GM12891 (cell line): ENCODE measurements around the gene OBP2A.

Source experiments
- PAX5 ChIP-seq: IDR thresholded peaks from 2 replicates; pipeline ENCODE4 v1.6.1; 2011; ENCODE audit warnings: low read length, moderate library complexity, mild to moderate bottlenecking; ENCODE audit not compliant: insufficient read depth, severe bottlenecking
- POLR2A ChIP-seq: IDR thresholded peaks from 2 replicates; pipeline ENCODE4 v1.6.1; 2011; ENCODE audit warnings: low read depth, low read length, control low read depth
- POLR2AphosphoS5 ChIP-seq: IDR thresholded peaks from 2 replicates; pipeline ENCODE4 v1.6.1; 2011; ENCODE audit warnings: low read depth, low read length, control low read depth
- SPI1 ChIP-seq: IDR thresholded peaks from 2 replicates; pipeline ENCODE4 v1.6.1; 2011; ENCODE audit warnings: low read depth, low read length, control low read depth
- TAF1 ChIP-seq: IDR thresholded peaks from 2 replicates; pipeline ENCODE4 v1.6.1; 2011; ENCODE audit warnings: low read depth, low read length, control low read depth

DNA sequence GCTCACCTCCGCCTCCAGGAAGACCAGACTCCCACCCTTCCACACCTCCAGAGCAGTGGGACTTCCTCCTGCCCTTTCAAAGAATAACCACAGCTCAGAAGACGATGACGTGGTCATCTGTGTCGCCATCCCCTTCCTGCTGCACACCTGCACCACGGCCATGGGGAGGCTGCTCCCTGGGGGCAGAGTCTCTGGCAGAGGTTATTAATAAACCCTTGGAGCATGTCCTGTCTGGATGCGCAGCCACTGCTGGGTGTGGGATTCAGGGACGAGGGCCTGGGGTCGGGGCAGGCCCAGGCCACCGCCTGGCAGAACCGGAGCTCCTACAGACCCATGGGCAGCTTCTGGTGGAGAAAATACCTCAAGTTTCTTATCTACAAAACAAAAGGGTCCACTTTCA, 20.6 kb downstream of the OBP2A start:
- TF ChIP-seq TAF1: no peak
- TF ChIP-seq PAX5: no peak
- TF ChIP-seq POLR2A: no peak
- TF ChIP-seq POLR2AphosphoS5: no peak
- no peak for TF ChIP-seq SPI1
